ENCODE measurements around the gene ZNHIT2.
"Not testable (repeated sequence)": the region's sequence is repeated elsewhere in the genome, so short reads cannot be mapped to it uniquely, and the experiment has no call there.

Gene ZNHIT2

DNA sequence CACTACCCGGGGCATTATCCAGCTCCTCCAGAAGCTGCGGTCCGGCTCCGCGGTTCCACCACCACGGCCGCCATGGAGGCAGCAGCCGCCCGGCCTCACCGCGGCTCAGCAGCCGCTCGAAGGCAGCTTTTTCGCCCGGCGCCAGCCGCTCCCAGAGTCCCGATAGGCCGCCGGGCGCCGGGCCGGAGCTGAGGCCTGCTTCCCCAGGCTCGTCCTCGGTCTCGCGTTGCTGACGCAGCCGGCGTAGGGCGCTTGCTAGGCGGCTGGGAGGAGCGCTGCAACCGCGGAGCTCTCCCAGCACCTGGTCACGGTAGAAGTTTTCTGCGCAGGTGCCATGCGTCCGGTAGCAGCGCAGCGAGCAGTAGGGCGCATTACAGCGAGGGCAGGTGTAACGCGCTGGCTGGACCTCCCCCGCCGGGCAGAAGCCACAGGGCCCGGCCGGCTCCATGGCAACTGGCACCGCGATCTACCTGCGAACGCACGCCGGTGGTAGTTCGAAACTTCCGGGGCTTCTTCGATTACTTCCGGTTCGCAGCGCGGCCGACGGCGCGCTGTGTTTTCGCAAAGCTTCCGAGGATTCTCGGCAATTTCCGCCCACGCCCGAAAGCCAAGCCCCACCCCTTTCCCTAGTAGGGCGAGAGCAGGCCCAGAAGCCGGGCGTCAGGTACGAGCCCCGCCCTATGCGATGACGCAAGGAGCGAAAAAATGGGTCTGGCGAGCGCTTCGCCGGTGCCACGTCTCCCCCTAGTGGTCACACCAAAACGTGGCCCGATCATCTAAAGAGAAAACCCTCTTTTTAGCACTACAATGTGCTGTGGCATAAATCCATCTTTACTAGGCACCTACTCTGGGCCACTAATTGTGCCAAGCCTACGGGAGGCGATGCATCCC is at the start of gene ZNHIT2:
ZNHIT2 (minus strand) TSS at position 496 of the 891 bp plus-strand sequence; CDS start at position 448, 48 bp downstream.
- DNase-seq = peak; percentile 99

GRCh38 chr11:65166893-65167292 is 49.4 kb upstream of the ZNHIT2 start:
- no peak for DNase-seq

DNA sequence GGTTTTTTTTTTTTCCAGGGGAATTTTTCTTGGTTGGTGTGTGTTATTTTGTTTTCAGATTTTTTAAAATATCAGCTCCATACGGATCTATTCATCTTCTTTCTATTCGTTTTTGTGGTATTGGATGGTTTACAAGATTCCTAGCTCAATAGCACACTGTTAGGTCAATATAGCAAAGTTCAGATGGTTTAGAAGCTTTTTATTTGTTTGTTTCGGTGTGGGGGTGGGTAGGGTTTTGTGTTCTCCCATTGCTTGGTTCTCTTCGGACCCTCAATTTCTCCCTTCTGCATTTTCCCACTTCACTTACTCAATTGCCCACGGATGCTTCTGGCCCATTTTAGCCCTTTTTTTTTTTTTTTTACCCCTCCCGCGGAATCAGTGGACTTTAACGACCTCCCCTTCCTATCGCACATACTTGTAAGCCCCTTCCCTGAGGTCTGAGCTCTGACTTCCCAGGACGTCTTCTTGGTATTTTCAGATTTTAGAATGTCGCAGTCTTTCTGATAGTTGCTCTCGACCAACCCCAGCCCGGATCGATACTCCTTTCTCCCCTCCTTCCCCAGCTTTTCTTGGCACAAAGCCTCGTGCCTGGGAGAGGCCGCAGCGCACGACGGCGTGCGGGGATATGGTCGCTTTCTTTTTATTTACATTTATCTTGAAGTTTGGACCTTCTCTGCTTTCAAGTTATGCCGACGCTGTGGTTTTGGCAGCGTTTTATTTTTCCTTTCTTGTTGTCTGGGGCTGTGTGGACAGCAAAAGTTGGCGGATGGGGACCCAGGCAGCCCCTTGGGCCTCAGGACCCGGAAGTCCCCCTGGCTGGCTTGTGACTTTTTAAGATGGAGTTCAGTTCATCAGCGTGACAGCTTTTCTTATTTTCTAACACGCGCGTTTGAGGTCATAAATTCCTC is 48.2 kb upstream of the ZNHIT2 start:
- DNase-seq = no peak

DNA sequence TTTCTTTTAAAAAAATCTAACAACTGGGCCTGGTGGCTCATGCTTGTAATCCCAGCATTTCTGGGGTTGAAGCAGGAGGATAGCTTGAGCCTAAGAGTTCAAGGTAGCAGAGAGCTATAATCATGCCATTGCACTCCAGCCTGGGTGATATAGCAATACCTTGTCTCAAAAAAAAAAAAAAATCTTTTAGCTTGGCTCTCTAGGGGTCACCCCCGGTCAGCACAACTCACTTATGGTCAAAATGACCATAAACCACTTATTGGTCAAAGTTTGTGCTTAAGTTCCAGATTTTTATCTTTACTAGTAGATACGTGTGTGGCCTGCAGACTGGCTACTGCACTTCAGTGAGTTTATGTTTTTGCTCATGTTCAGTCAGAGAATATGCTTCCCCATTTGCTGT is 46.2 kb upstream of the ZNHIT2 start:
- DNase-seq = no peak

GRCh38 chr11:65160643-65161042 is 43.1 kb upstream of the ZNHIT2 start:
- DNase-seq = no peak

GRCh38 chr11:65159012-65159411 is 41.5 kb upstream of the ZNHIT2 start:
- DNase-seq = no peak

GRCh38 chr11:65157336-65157735 is 39.8 kb upstream of the ZNHIT2 start:
- no peak for DNase-seq

DNA sequence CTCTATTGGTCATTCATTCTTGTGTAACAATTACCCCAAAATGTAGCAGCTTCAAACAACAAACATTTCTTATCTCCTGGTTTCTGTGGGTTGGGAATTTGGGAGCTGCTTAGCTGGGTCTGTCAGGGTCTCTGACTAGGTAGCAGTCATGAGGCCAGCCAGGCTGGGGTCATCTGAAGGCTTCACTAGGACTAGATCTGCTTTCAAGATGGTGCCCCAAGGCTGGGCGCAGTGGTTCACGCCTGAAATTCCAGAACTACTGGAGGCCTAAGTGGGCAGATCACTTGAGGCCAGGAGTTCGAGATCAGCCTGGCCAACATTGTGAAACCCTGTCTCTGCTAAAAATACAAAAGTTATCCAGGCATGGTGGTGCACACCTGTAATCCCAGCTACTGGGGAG is 39.4 kb upstream of the ZNHIT2 start:
- no peak for DNase-seq

DNA sequence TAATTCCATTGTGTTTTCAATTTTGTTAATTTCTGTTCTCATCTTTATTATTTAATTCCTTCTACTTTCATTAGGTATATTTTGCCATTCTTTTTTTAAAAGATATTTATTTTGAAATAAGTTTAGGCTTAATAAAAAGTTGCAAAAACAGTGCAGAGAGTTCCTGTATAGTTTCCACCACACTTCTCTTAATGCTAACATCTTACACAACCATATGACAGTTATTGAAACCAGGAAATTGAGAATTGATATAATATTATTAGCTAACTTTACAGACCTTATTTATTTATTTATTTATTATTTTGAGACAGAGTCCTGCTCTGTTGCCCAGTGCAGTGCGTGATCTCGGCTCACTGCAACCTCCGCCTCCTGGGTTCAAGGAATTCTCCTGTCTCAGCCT is 38.8 kb upstream of the ZNHIT2 start:
- DNase-seq = no peak

- DNase-seq = no peak
These were observed 34.6 kb upstream of the ZNHIT2 start for GRCh38 chr11:65152122-65152521.

DNA sequence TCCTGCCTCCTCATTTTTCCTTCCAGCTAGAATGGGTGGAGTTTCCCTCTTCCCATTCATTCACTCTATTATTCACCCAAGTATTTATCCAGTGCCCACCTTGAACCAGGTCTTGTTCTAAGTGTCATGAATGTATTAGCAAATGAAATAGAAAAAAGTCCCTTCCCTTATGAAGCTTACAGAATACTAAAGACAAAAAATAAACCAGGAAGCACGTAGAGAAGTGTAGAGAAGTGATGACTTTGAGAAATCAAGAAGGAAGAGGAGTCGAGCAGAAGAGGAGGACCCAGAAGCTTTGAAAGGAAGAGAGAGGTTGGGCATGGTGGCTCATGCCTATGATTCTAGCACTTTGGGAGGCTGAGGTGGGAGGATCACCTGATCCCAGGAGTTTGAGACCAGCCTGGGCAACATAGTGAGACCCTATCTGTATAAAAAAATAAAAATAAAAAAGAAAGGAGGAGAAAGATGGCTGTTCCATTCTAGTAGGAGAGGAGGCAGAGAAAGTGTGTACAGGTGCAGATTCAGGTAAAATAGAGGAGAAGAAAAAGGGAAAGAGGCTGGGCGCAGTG is 33.9 kb upstream of the ZNHIT2 start:
- no peak for DNase-seq

DNA sequence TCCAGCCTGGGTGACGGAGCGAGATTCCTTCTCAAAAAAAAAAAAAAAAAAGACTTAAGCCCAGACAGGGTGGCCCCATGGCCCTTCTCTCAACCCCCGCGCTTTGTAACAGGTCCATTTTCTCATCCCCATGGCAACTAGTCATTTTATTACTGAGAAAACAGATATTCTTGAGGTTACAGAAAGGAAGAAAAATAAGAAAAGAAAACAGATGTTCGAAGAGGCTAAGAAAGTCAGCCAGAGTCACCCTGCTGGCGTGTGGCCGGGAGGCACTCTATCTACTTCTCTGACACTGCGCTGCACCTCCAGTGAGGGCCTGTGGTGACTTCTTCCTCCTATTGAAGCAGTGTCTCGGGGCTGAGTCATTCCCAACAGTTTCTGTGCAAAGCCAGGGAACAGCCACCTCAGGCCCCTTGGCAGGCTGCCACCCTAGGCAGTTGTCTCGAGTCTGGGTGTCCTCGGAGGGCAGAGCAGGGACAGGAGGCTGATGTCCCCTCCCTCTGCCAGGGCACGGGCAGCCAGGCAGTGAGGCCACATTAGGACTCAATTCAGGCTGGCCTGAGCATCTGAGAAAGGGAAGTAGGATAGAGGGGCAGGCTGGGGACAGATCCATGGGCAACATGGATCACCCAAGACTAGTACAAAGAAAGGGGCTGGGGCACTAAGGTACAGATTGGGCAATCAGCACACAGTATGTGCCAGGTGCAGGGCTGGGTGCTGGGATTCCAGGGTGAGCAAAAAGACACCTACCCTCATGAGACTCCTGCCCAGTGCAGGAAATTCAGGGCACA is 33.2 kb upstream of the ZNHIT2 start:
- DNase-seq = peak; percentile 98

- DNase-seq = not testable (repeated sequence)
These were observed 32.6 kb upstream of the ZNHIT2 start for GRCh38 chr11:65150131-65150508.

- no peak for DNase-seq
These were observed 31.2 kb upstream of the ZNHIT2 start for GRCh38 chr11:65148657-65149056.

DNA sequence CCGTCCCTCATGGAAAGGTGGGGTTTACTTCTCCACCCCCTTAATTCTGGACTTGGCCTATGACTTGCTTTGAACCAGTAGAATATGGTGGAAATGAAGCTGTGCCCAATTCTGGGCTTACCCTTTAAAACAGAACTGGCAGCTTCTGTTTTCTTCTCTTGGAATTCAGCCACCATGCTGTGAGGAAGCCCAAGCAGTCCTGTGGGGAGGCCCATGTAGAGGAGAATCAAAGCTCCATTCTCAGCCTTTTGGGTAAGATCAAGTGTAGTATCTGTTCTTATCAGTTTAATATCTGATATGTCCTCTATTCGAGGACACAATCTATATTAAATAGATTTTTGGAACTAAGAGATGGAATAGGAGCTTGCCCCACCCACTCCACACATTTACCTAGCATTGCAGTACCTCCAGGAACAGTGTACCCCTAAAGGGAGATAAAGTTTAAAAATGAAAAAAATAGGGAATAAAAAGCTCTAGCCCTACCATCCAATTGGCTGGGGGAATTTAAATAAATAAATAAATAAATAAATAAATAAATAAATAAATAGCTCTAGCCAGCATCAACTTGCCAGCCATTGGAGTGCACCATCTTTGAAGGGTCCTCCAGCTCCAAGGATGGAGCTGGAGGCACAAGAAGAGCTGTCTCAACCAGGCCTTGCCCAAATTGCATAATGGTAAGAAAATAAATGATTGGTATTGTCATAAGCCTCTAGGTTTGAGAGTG is 30.0 kb upstream of the ZNHIT2 start:
- DNase-seq = no peak

DNA sequence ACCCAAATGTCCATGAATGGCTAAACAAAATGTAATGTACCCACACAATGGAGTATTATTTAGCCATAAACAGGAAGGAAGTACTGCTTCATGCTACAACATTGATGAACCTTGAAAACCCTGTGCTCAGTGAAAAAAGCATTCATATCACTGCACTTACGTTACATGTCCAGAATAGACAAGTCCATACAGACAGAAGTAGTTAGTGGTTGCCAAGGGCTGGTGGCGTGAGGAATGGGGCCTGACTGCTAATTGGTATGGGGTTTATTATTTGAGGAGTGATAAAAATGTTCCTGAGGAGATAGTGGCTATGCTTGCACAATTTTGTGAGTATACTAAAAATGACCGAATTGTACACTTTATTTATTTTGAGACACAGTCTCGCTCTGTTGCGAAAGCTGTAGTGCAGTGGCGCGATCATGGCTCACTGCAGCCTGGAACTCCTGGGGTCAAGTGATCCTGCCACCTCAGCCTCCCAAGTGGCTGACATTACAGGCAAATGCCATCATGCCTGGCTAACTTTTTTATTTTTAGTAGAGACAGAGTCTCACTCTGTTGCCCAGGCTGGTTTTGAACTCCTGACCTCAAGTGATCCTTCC is 24.5 kb upstream of the ZNHIT2 start:
- DNase-seq = no peak

- no peak for DNase-seq
These were observed 19.1 kb upstream of the ZNHIT2 start for GRCh38 chr11:65136515-65137096.

DNA sequence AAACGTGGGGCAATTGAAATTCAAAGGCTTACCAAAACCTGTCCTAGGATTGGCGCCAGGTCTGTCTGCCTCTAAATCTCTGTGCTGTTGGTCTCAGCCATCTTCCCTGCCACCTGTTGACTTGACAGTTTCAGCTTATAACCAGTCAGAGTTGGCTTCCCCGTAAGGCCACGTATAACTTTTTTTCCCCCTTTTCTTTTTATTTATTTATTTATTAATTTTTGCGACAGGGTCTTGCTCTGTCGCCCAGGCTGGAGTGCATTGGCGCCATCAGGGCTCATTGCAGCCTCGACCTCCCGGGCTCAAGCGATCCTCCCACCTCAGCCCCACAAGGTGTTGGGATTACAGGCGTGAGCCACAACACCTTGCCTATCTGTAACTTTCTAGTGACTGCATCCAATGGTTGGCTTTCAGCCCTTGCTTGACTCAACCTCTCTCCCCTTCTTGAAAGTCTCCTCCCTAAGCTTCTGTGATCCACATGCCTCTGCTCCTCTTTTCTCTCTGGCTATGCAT is 18.2 kb upstream of the ZNHIT2 start:
- no peak for DNase-seq

DNA sequence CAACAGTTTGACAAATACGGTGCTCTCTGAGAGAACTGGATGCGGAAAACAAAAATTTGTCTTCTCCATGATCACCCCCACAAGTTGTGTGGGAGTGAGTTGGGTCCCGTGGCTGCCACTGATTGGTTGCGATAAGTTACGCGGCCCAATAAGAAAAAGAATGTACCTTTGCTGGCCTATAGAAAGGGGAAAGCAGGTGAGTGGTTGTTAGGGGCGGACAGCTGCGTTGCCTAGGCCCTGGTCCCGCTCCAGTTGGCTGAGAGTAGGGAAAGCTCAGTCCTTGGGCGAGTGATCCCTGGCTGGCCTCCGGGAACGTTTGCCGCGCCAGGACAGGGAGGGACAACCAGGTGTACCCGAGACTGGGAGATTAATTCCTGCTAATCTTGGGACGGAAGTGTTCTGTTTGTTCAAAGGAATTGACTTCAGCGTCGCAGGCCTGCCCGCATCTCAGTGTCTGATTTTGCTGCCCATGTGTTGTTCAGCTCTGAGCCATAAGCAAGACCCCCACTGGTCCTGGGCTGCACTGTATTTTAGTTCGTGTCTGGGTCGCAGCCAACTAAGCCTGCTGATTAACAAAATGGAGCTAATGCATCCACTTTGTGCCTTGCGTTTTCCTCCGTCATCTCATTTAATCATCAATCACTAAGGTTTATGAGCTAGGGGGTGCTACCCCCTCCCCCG is 17.6 kb upstream of the ZNHIT2 start:
- peak; percentile 98 for DNase-seq

DNA sequence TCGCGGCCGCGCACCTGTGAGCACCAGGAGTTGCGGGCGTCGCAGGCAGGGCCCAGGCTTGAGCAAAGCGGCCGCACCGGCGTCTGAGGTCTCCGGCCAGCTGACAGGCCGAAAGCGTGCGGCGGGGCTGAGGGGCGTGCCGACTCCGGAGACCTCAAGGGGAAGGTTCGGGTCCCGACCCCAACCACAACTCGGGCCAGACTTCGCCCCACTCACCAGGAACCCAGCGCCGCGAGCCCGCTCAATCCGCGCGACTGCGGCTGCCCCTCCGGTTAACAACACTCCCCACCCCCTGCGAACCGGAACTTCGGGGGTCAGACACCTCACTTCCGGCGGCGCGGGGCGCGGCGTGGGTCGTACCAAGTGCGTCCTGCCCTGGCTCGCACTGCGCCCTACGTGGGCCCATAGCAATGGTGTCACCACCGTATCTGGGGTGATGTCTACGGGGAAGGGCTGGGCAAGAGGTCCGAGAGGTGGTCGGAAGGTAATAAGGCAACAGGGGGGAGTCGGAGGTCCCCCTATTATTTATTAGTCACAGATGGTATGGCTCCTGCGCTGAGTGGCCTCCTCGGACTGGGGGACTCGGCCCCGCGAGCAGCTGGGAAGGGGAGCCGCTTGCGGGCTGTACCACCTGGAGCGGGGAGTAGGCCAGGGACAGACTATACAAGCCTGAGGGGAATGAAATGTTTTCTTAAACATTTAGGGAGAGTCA is 16.9 kb upstream of the ZNHIT2 start, which contains the start of gene SYVN1:
SYVN1 (minus strand) TSS at position 280 of the 712 bp plus-strand sequence. CDS start 918 bp downstream, outside the sequence.
- peak; percentile 92 for DNase-seq
